Measurements from ENCODE around the gene BRD4.

BRD4 gene

GRCh38 chr19:15247107-15248014 lies 85.0 kb downstream of the BRD4 start:
- no peak for DNase-seq

- DNase-seq, result no peak
These were observed 86.2 kb downstream of the BRD4 start for GRCh38 chr19:15246198-15246481.

- DNase-seq, result no peak
These were observed 86.8 kb downstream of the BRD4 start for GRCh38 chr19:15245370-15246197.

GRCh38 chr19:15244808-15245207 lies 87.5 kb downstream of the BRD4 start:
- no peak for DNase-seq

- DNase-seq, result no peak
These were observed 88.1 kb downstream of the BRD4 start for GRCh38 chr19:15244106-15244803.

- DNase-seq, result no peak
These were observed 88.9 kb downstream of the BRD4 start for GRCh38 chr19:15243236-15243957.

GRCh38 chr19:15241259-15241910 lies 91.0 kb downstream of the BRD4 start:
- DNase-seq, result no peak

GRCh38 chr19:15240515-15240914 lies 91.8 kb downstream of the BRD4 start:
- no peak for DNase-seq

GRCh38 chr19:15239337-15239949 lies 92.9 kb downstream of the BRD4 start:
- no peak for DNase-seq

GRCh38 chr19:15238639-15239155 lies 93.6 kb downstream of the BRD4 start:
- no peak for DNase-seq

- no peak for DNase-seq
These were observed 94.3 kb downstream of the BRD4 start for GRCh38 chr19:15237759-15238638.

- no peak for DNase-seq
These were observed 95.5 kb downstream of the BRD4 start for GRCh38 chr19:15236886-15237285.

GRCh38 chr19:15235781-15236180 lies 96.6 kb downstream of the BRD4 start:
- DNase-seq, result no peak

GRCh38 chr19:15234431-15235130 lies 97.8 kb downstream of the BRD4 start:
- DNase-seq, result no peak

GRCh38 chr19:15231271-15231670 lies 101.1 kb downstream of the BRD4 start:
- DNase-seq, result no peak

GRCh38 chr19:15227261-15227660 lies 105.1 kb downstream of the BRD4 start:
- DNase-seq, result no peak

GRCh38 chr19:15225760-15226159 lies 106.6 kb downstream of the BRD4 start:
- no peak for DNase-seq

GRCh38 chr19:15223649-15224361 lies 108.5 kb downstream of the BRD4 start:
- no peak for DNase-seq

Measured in EL (cell line).